Progenitor cell of endocrine pancreas (in vitro differentiated cells): ENCODE data around the gene ABLIM2. TPM values are rescaled to one million over a fixed set of nuclear protein-coding genes. Genes with fewer than 3 reads are reported as not detected.

Experiments
- DNase-seq: peaks from one replicate; pipeline ENCODE4 v3.0.0; 2021; ENCODE audit warnings: low spot score; ENCODE audit not compliant: unreplicated experiment
- H3K27ac Mint-ChIP-seq: 2 replicates; pipeline ENCODE4 v1.8.0; 2021; ENCODE audit warnings: mild to moderate bottlenecking, moderate library complexity, mixed read lengths
- H3K27me3 Mint-ChIP-seq: 2 replicates; pipeline ENCODE4 v1.8.0; 2021; ENCODE audit warnings: mixed read lengths
- H3K36me3 Mint-ChIP-seq: 2 replicates; pipeline ENCODE4 v1.8.0; 2022; ENCODE audit warnings: mixed read lengths; ENCODE audit not compliant: insufficient read depth
- H3K4me1 Mint-ChIP-seq: 2 replicates; pipeline ENCODE4 v1.8.0; 2021; ENCODE audit warnings: low read depth, mixed read lengths
- H3K4me3 Mint-ChIP-seq: 2 replicates; pipeline ENCODE4 v1.8.0; 2021; ENCODE audit warnings: low read depth, mild to moderate bottlenecking, moderate library complexity, mixed read lengths
- H3K9me3 Mint-ChIP-seq: 2 replicates; pipeline ENCODE4 v1.8.0; 2021; ENCODE audit warnings: low read depth, mixed read lengths
- CTCF ChIP-seq: fragments of 200-600 bp; sonication (generic); IDR thresholded peaks from one replicate; pipeline ENCODE4 v1.5.0; 2021; ENCODE audit warnings: antibody characterized with exemption, mild to moderate bottlenecking; ENCODE audit not compliant: unreplicated experiment
- total RNA-seq: library from RNA; stranded (reverse); gene quantifications from 2 replicates; pipeline ENCODE4 v1.2.1, GENCODE V29; 2021

Gene ABLIM2
- total RNA-seq, 1 donor from 2014 or later, result 5.7 TPM

- no peak for DNase-seq
- peaks cover 12% of the 10 kb centered on the region for H3K4me1 Mint-ChIP-seq
- H3K9me3 Mint-ChIP-seq, result no peaks in the 10 kb centered on the region
- peaks cover 7% of the 10 kb centered on the region for H3K27me3 Mint-ChIP-seq
- TF ChIP-seq CTCF, result no peak
- H3K36me3 Mint-ChIP-seq, result peaks cover 2% of the 10 kb centered on the region
- no peak overlapping the region for H3K27ac Mint-ChIP-seq
- no peak overlapping the region for H3K4me3 Mint-ChIP-seq
Measured at GRCh38 chr4:8052160-8052691, 106.4 kb downstream of the ABLIM2 start.

- no peaks in the 10 kb centered on the region for H3K9me3 Mint-ChIP-seq
- H3K4me3 Mint-ChIP-seq, result no peak overlapping the region
- peaks cover 7% of the 10 kb centered on the region for H3K27me3 Mint-ChIP-seq
- no peak for TF ChIP-seq CTCF
- no peak for DNase-seq
- H3K4me1 Mint-ChIP-seq, result peaks cover 12% of the 10 kb centered on the region
- no peak overlapping the region for H3K27ac Mint-ChIP-seq
- peaks cover 2% of the 10 kb centered on the region for H3K36me3 Mint-ChIP-seq
Measured at GRCh38 chr4:8051644-8052043, 107.0 kb downstream of the ABLIM2 start.

GRCh38 chr4:8050555-8051206, 107.9 kb downstream of the ABLIM2 start:
- peaks cover 17% of the 10 kb centered on the region for H3K4me1 Mint-ChIP-seq
- H3K36me3 Mint-ChIP-seq, result peaks cover 2% of the 10 kb centered on the region
- peak overlapping the region; percentile 24 for H3K27ac Mint-ChIP-seq
- no peaks in the 10 kb centered on the region for H3K9me3 Mint-ChIP-seq
- DNase-seq, result no peak
- no peak for TF ChIP-seq CTCF
- no peak overlapping the region for H3K4me3 Mint-ChIP-seq
- peaks cover 7% of the 10 kb centered on the region for H3K27me3 Mint-ChIP-seq

GRCh38 chr4:8050180-8050554, 108.4 kb downstream of the ABLIM2 start:
- Mint-ChIP-seq H3K36me3 (peaks cover 2% of the 10 kb centered on the region), H3K4me1 (peaks cover 18% of the 10 kb centered on the region)

More at GRCh38 chr4:8050180-8050554, 108.4 kb downstream of the ABLIM2 start:
- Mint-ChIP-seq H3K27me3 (peaks cover 7% of the 10 kb centered on the region), H3K27ac (peak overlapping the region; percentile 24), H3K9me3 (no peaks in the 10 kb centered on the region), H3K4me3 (no peak overlapping the region)
- TF ChIP-seq CTCF, result no peak
- no peak for DNase-seq
